ENCODE measurements around the gene MAPRE3.

- no peak for TF ChIP-seq CTCF (IDR thresholded peaks at IDR 0.05; ENCODE audit: low read depth, low read length)
- no peak for TF ChIP-seq EZH2phosphoT487 (IDR thresholded peaks at IDR 0.05; ENCODE audit: low read depth)
Measured at GRCh38 chr2:27072920-27073319, 102.5 kb downstream of the MAPRE3 start.
